Activated T-cell treated with anti-CD3 and anti-CD28 coated beads for 48 hours (primary cell): ENCODE data around the gene FOXD1.

ENCODE experiments used
- DNase-seq: peaks from one replicate; pipeline ENCODE4 v3.0.0-alpha.2; 2020; ENCODE audit warnings: low read depth

FOXD1 gene

GRCh38 chr5:73440262-73440661 is 8.3 kb downstream of the FOXD1 start:
- no peak for DNase-seq

- DNase-seq, result no peak
These were observed 9.7 kb downstream of the FOXD1 start for GRCh38 chr5:73438645-73439470.

DNA sequence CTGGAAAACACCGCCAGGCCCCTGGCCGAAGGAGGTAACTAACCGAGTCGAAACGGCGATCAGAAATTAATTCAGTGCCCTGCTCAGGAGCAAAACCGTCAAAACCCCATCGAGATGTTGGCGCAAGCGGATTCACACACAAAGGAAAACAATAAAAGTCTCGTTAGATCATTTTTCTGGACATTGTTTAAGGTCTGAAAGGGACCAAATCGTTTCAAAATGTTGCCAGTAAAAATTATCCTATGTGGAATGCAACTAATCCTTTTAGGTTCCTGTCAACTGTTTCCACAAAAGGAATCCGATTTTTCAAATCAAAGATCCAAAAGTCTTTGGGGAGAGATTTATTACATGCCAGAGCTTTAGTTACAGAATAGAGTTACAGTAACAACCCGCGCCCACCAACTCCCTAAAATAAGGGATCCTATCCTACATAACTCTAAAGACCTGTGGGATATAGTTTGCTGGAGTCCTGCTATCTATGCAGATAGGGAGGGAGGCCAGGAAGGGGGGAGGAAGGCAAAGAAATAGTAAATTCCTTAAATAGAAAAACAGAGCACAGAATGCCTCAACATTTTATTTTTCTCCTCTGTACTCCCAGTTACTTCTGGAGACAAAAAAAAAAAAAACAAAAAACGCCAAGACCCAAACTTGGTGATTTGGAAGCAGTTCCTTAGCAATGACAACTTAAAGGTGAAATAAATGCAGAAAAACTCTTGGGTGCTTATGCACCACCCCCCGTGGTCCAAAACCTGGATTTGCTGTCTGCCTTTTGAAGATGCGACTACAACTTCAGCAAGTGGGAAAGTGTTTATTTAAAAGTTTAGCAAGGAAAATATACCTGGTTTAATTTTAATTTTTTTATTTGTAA is 10.6 kb downstream of the FOXD1 start:
- DNase-seq, result no peak

DNA sequence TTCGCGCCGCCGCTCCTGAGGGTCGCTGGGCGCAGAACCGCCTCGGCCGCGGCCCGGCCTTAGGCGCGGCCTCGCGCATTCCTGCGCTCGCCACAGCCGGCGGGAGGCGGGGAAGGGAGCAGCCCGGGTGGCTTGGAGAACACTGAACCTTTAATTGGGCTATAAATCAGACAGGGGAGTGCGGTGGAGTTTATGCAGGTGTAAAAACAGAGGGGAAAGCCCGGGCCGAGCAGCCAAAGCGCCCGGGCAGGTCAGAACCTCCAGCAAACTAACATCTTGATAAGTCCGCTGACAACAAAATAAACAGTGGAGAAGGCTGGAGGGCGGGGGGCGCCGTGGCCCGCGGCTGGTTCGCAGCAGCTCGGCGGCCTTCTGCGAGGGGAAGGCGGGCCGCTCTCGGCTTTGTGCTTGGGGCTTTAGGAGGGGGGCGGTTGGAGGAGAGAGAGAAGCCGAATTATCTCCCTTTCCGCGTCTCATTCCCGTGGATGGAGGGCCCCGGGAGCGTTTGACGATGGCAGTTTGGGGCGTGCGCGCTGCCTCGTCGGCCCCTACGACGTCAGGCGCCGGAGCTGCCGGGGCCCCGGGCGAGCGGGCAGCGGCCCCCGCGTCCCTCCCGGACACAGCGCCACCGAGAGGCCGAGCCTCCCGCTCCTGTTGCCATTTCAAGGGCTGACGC is 11.3 kb downstream of the FOXD1 start:
- no peak for DNase-seq

DNA sequence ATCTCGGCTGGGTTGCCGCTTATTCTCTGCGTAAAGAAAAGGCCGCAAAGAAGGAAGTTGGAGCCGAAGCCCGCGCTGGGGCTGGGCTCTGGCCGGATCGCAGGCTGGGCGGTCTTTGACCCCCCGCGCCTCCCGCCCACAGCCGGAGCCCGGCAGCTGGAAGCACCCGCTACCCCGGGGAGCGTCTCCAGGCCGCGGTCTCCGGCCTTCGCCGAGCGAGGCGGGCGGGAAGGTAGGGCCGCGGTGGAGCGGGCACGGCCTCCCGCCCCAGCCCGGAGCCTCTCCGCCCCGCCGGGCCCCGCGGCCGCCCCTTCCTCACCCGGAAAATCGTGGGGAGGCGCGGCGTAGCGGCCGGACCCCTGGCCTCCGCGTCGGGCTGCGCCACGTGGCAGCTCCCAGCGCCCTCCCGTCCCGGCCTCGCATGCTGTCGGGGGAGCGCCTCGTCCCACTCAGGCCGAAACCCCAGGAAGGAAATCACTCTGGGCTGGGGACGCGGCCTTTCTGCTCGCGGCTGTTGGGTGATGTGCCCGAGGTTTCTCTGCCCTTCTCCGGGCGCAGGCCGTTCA is 12.0 kb downstream of the FOXD1 start:
- DNase-seq, result no peak

DNA sequence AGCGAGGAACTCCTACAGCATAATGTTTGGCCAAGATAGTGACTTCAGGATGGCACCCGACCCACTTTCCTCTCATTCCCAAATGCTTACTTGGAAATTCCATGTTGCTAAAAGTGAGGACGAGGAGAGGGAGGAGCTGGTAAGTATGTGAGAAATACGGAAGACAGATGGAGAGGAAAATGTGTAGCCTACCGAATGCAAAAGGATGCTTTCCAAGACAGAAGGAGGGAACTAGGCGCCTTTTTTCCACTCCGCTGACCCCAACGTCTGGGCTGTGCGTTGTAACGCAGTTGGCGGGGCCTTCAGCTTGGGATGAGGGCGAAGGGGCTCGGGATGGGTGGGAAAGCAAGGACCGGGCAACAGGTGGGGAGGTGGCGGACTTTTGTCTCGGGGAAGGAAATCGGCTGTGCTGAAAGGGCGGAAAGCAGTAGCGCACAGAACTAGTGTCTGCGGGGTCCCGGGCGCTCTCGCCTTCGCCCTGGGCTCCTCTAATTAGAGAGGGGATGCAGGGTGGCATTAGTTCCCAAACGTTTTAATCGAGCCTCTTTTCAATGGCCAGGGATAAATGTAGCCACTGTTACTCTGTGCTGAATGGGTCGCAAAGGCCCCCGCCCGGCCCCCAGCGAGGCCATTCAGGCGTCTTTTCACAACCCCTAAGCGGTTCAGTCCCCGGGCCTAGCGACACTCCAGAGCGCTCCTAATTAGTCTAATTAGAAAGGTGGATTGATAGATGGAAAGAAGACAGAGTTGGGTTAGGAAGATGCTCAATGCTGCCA is 12.6 kb downstream of the FOXD1 start:
- DNase-seq, result no peak

- DNase-seq, result no peak
These were observed 13.7 kb downstream of the FOXD1 start for GRCh38 chr5:73434907-73435306.

GRCh38 chr5:73434461-73434860 is 14.1 kb downstream of the FOXD1 start:
- no peak for DNase-seq

DNA sequence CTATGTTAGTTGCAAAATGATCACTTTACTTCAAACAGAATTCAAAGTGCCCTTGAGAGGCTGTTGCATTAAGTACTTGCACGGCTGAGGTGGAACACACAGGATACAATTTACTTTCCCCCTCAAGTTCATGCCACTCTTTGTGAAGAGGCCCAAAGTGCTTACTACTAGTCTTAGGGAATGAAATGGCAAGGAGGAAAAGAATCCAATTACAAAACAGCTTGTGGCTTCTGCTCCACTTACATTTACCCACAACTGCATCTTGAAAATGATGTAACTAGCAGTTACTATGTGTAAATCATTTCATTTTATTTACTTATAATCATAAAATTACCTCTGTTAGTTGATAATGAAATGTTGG is 14.6 kb downstream of the FOXD1 start:
- DNase-seq, result no peak

- DNase-seq, result no peak
These were observed 15.2 kb downstream of the FOXD1 start for GRCh38 chr5:73433272-73433981.

DNA sequence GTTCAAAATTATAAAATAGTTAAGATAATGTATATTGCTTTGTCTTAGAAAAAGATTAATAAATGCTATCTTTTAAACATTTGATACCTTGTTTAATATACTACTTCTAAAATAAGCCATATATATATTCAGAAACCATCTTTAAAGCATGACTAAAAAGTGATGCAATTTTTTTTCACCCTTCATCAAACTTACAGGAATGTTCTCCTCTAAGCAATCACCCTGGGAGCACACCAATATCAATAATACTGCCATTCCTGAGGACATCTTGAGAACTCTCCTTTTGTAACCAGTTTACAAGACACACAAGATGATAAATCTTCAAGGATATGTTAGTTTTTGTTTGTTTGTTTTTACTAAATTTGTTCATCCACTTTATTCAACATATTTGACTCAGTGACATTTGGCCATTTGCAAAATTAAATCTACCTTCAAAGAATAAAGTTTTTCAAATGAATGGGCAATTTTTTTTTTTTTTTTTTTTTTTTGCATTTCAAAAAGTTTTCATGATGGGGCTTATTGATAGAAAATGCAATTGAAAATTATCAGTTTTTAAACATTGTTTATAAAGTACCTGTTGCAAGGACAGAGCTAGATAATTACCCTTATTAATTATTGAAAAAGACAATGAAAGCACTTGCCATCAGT is 17.2 kb downstream of the FOXD1 start:
- no peak for DNase-seq

- no peak for DNase-seq
These were observed 22.5 kb downstream of the FOXD1 start for GRCh38 chr5:73426034-73426433.

- no peak for DNase-seq
These were observed 24.0 kb downstream of the FOXD1 start for GRCh38 chr5:73424556-73424977.

- no peak for DNase-seq
These were observed 26.4 kb downstream of the FOXD1 start for GRCh38 chr5:73422164-73422563.

DNA sequence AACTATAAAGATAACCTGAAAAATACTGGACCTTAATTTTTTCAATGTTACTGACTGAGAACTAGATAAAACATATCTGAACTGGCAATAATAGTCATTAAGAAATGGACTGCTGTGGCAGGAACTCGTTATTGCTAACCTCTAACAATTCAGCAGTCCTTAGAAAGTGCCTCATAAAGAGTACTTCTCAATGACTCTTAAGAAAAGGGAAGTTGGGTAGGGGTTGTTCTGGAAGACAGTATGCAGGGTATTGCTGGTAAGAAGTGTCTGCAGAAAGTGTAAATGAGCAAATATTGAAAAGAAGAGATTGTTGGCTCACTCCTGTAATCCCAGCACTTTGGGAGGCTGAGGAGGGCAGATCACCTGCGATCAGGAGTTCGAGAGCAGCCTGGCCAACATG is 27.9 kb downstream of the FOXD1 start:
- DNase-seq, result no peak

- no peak for DNase-seq
These were observed 28.8 kb downstream of the FOXD1 start for GRCh38 chr5:73419465-73420390.

DNA sequence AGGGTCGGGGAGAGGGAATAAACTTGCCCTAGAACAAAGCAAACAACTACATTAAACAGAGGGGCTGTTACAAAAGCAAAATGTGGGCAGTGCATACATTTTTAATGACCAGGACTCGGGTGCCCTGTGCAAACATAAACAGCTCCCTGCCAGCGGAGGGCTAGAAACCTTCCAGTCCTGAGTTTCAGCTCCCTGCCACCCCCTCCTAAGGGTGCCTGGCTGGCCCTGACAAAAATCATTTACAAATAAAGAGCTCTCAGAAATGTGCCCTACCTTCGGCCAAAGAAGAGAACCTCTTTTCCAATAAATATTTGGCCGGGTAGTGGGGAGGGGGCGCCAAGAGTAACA is 29.5 kb downstream of the FOXD1 start:
- DNase-seq, result no peak

- DNase-seq, result no peak
These were observed 30.3 kb downstream of the FOXD1 start for GRCh38 chr5:73418244-73418691.

- no peak for DNase-seq
These were observed 31.1 kb downstream of the FOXD1 start for GRCh38 chr5:73417303-73418034.
